OCI-LY1 (cell line): ENCODE data around the gene OGFR.

Experiments
- H2AFZ ChIP-seq: fragments of 200-600 bp; sonication (generic), shearing (Covaris generic); 2 replicates; pipeline ENCODE4 v1.6.0; 2014; ENCODE audit warnings: antibody characterized with exemption, mild to moderate bottlenecking, low read length
- H3F3A ChIP-seq: fragments of 200-600 bp; sonication (generic), shearing (Covaris generic); 2 replicates; pipeline ENCODE4 v1.6.0; 2014; ENCODE audit warnings: mild to moderate bottlenecking, antibody characterized with exemption, low read length, moderate library complexity; ENCODE audit not compliant: insufficient read depth
- H3K27ac ChIP-seq: fragments of 200-600 bp; sonication (generic); 2 replicates; pipeline ENCODE4 v1.5.1; 2014; ENCODE audit warnings: low read length, mixed run types, mild to moderate bottlenecking, low read depth; ENCODE audit not compliant: poor library complexity, severe bottlenecking
- H3K27me3 ChIP-seq: fragments of 200-600 bp; sonication (generic); 2 replicates; pipeline ENCODE4 v1.6.0; 2014; ENCODE audit warnings: antibody characterized with exemption, mild to moderate bottlenecking, low read length, moderate library complexity; ENCODE audit not compliant: insufficient read depth
- H3K36me3 ChIP-seq: fragments of 200-600 bp; sonication (generic); 2 replicates; pipeline ENCODE4 v1.6.1; 2014; ENCODE audit warnings: mild to moderate bottlenecking, antibody characterized with exemption, low read length, moderate library complexity, mixed read lengths; ENCODE audit not compliant: insufficient read depth
- H3K4me1 ChIP-seq: fragments of 200-600 bp; sonication (generic); 2 replicates; pipeline ENCODE4 v1.5.1; 2014; ENCODE audit warnings: mild to moderate bottlenecking, low read length, moderate library complexity; ENCODE audit not compliant: insufficient read depth, severe bottlenecking
- H3K4me2 ChIP-seq: fragments of 200-600 bp; sonication (generic), shearing (Covaris generic); 2 replicates; pipeline ENCODE4 v1.6.1; 2014; ENCODE audit warnings: low read length
- H3K4me3 ChIP-seq: fragments of 200-600 bp; sonication (generic); 2 replicates; pipeline ENCODE4 v1.5.1; 2014; ENCODE audit warnings: low read length, low read depth, mild to moderate bottlenecking, mixed read lengths; ENCODE audit not compliant: poor library complexity, severe bottlenecking
- H3K79me2 ChIP-seq: fragments of 200-600 bp; shearing (Covaris generic); 2 replicates; pipeline ENCODE4 v1.6.1; 2016; ENCODE audit warnings: mixed run types, low read length, mixed read lengths; ENCODE audit not compliant: insufficient read depth
- H3K9ac ChIP-seq: fragments of 200-600 bp; sonication (generic), shearing (Covaris generic); 2 replicates; pipeline ENCODE4 v1.6.1; 2014; ENCODE audit warnings: mild to moderate bottlenecking, low read length, mixed read lengths
- H3K9me2 ChIP-seq: fragments of 200-600 bp; sonication (generic), shearing (Covaris generic); 2 replicates; pipeline ENCODE4 v1.6.1; 2014; ENCODE audit warnings: low read depth, mild to moderate bottlenecking, low read length, mixed read lengths
- H3K9me3 ChIP-seq: fragments of 200-600 bp; shearing (Covaris generic); 2 replicates; pipeline ENCODE4 v1.6.1; 2014; ENCODE audit warnings: low read length, mixed read lengths
- H4K20me1 ChIP-seq: fragments of 200-600 bp; sonication (generic), shearing (Covaris generic); 2 replicates; pipeline ENCODE4 v1.6.0; 2016; ENCODE audit warnings: mild to moderate bottlenecking, low read length; ENCODE audit not compliant: insufficient read depth
- CTCF ChIP-seq: fragments of 200-600 bp; sonication (generic), shearing (Covaris generic); IDR thresholded peaks from 2 replicates; pipeline ENCODE4 v1.5.1; 2017; ENCODE audit warnings: mild to moderate bottlenecking, antibody characterized with exemption, low read length, moderate library complexity, mixed read lengths
- EZH2 ChIP-seq: fragments of 200-600 bp; sonication (generic), shearing (Covaris generic); IDR thresholded peaks from 2 replicates; pipeline ENCODE4 v1.8.0; 2017; ENCODE audit warnings: borderline replicate concordance, mixed run types, mild to moderate bottlenecking, antibody characterized with exemption, low read length, moderate library complexity, mixed read lengths

OGFR gene

GRCh38 chr20:62802026-62802712 is 2.5 kb upstream of the OGFR start:
- Histone ChIP-seq H3K4me2 (no peak overlapping the region), H3K27ac (no peak overlapping the region), H2AFZ (no peak overlapping the region), H3K36me3 (peaks cover 42% of the 10 kb centered on the region), H4K20me1 (no peaks in the 10 kb centered on the region), H3F3A (no peaks in the 10 kb centered on the region; the same call in 1 of the 2 replicates), H3K9me2 (no peaks in the 10 kb centered on the region), H3K4me1 (peaks cover 29% of the 10 kb centered on the region), H3K9ac (no peak overlapping the region), H3K9me3 (no peaks in the 10 kb centered on the region), H3K27me3 (no peaks in the 10 kb centered on the region), H3K4me3 (no peak overlapping the region), H3K79me2 (peaks cover 9% of the 10 kb centered on the region)
- TF ChIP-seq CTCF (no peak), EZH2 (no peak)

GRCh38 chr20:62804021-62804626 is 511 bp upstream of the OGFR start:
- Histone ChIP-seq H3K4me2 (peak overlapping the region; percentile 92), H3K9me3 (no peaks in the 10 kb centered on the region), H4K20me1 (no peaks in the 10 kb centered on the region), H3K9ac (peak overlapping the region; percentile 66), H3K27ac (no peak overlapping the region), H3K27me3 (no peaks in the 10 kb centered on the region), H3F3A (no peaks in the 10 kb centered on the region; the same call in 1 of the 2 replicates), H3K9me2 (no peaks in the 10 kb centered on the region), H2AFZ (no peak overlapping the region), H3K4me1 (peaks cover 33% of the 10 kb centered on the region), H3K79me2 (peaks cover 9% of the 10 kb centered on the region), H3K4me3 (peak overlapping the region; percentile 86), H3K36me3 (peaks cover 50% of the 10 kb centered on the region)
- TF ChIP-seq CTCF: 0 out of 2 replicates have a peak, but pooled peaks have one; percentile 12
- TF ChIP-seq EZH2: no peak

- Histone ChIP-seq H3K36me3 (peaks cover 50% of the 10 kb centered on the region), H3K9ac (peak overlapping the region; percentile 89)
Observed at GRCh38 chr20:62805155-62805710, 598 bp downstream of the OGFR start.

More at GRCh38 chr20:62805155-62805710, 598 bp downstream of the OGFR start:
- H3K79me2 ChIP-seq: peaks cover 9% of the 10 kb centered on the region
- H3K4me3 ChIP-seq: peak overlapping the region; percentile 86
- H3K4me2 ChIP-seq: peak overlapping the region; percentile 99
- no peaks in the 10 kb centered on the region for H3K27me3 ChIP-seq
- no peaks in the 10 kb centered on the region; the same call in 1 of the 2 replicates for H3F3A ChIP-seq
- H3K9me3 ChIP-seq: no peaks in the 10 kb centered on the region
- H4K20me1 ChIP-seq: no peaks in the 10 kb centered on the region
- no peak overlapping the region for H2AFZ ChIP-seq
- peak overlapping the region; percentile 23 for H3K27ac ChIP-seq
- TF ChIP-seq CTCF (no peak), EZH2 (no peak)
- H3K4me1 ChIP-seq: peaks cover 33% of the 10 kb centered on the region
- no peaks in the 10 kb centered on the region for H3K9me2 ChIP-seq
